Mammary epithelial cell (primary cell): ENCODE results near the gene TIFAB.

ENCODE experiments used
- CTCF ChIP-seq, 2 donors: IDR thresholded peaks in 1 of 2; conservative IDR thresholded peaks in 1 of 2; 2 replicates each; pipeline ENCODE4 v1.5.1; 2011 to 2012; ENCODE audit warnings: inconsistent platforms in 2 of 2, low read length in 2 of 2, mild to moderate bottlenecking in 2 of 2, control low read depth in 1 of 2, low read depth in 1 of 2; ENCODE audit not compliant: insufficient read depth in 1 of 2; ENCODE audit errors: extremely low read depth in 1 of 2
- EZH2 ChIP-seq: IDR thresholded peaks from 2 replicates; pipeline ENCODE4 v1.6.1; 2012; ENCODE audit warnings: low read length, inconsistent platforms, borderline replicate concordance

GRCh38 chr5:135497971-135498636, 46.0 kb upstream of the TIFAB start:
- TF ChIP-seq CTCF (conservative IDR thresholded peaks at IDR 0.05 in 1 of 2, IDR thresholded peaks at IDR 0.05 in 1 of 2; ENCODE audit: extremely low read depth in 1 of 2, insufficient read depth in 1 of 2, low read depth in 1 of 2, low read length in 2 of 2) (no peak), EZH2 (no peak)
